ENCODE results near the gene CD59.
"Not testable (repeated sequence)": the region's sequence is repeated elsewhere in the genome, so short reads cannot be mapped to it uniquely, and the experiment has no call there.

CD59 gene

DNA sequence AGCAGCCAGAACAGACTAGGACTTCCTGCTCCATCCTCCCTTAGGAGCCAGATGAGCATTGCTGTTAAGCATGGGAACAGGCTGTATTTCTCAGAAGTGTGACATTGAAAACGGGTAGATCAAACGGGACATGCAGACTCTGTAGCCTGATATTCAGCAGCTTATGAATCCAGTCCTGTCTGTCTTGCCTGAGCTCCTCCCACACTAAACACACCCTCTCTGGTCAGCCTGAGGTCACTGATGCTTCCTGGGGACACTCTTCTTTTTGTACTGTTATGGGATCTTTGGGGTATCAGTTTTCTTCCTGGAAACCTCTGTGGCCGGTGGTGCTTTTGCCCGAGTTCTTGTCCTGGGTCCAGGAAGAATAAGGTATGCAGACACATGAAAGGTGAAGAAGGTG, 71.4 kb downstream of the CD59 start:
- DNase-seq: no peak

DNA sequence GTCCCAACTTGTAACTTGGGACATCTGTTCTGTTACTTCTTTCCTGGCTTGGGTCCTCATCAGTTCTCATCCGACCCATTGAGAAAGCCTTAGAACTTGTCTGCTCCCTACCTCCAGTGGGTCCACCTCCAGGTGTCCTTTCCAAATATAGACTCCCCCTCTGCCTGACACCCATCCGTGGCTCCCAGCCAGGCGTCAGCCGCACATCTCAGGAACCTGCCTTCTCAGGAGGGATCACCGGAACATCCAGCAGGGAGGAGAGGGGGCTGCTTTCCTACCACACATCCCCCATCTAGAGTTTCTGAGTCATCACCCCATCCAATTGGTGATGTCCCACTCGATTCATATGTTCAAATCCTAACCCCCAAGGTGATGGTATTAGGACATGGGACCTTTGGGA, 72.1 kb downstream of the CD59 start:
- DNase-seq: no peak

DNA sequence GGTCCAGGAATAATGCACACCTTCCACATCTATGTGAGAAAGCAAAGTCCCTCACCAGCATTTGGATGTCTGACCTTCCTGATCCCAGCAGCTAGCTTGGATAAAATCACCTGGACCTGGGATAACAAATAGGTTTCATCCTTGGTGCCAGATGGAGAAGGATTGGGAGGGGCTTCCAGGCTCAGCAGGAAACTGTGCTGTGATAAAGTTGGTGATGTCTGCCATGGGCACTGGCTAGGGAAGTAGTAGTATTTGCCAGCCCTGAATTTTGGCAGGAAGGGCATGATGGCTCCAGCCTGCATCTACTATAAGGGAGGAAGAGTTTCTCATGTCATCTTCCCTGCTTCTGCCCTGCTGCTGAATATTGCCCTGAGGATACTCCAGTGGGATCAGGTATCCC, 73.1 kb downstream of the CD59 start:
- no peak for DNase-seq

DNA sequence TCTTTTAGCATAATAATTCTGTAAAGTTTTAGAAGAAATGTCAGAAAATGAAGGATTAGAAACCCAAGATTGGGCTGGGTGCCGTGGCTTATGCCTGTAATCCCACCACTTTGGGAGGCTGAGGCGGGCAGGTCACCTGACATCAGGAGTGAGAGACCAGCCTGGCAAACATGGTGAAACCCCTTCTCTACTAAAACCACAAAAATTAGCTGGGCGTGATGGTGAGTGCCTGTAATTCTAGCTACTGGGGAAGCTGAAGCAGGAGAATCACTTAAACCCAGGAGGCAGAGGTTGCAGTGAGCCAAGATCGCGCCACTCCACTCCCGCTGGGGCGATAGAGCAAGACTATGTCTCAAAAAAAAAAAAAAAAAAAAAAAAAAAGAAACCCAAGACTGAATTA, 74.7 kb downstream of the CD59 start:
- not testable (repeated sequence) for DNase-seq

DNA sequence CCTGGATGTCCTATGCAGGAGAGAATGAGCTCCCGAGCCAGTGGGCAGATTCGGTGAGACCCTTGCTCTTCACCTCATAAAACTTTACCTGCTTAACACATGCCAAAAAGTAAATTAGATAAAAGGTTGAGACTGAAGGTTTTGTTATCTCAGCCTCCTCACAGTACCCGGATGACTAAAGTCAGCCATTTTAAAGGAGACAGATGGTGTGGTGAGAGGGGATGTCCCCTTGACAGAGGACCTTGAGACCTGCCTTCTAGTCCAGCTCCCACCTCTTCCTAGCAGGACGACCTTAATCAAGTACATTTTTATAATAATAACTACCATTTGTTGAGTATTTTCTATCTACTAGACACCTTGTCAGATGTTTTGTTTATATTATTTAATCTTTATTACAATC, 75.3 kb downstream of the CD59 start:
- no peak for DNase-seq

DNA sequence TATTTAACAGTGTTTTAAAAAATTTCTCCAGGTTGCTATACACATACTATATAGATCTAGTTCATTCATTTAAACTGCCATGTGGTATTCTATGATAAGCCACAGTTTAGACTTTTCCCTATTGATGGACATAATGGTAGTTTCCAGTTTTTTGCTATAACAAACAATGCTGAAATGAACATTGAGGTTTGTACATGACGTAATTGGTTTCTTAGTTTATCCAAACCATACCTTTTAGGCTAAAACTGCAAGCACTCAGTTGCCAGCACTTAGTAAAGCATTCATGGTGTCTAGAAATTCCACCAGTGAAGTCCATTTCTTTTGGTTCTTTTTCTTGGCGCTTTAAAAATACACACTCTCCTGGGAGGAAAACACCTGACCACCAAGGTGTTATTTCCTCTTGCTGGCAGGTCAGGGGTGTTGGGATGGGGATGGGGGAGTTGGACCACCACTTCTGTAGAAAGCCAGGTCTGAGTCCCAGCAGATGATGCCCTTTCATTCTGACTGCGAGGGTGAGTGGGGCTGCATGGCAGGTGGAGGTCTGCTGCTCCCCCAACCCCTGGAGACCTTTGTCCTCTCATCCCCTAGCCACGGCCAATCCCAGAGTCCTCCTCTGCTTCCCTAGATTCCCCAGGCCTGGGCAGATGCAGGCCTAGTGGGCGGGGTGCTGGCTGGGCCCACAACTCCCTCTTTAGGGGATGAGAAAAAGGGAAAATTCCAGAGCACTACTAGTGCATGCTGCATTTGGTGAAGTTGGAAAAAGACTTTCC, 76.7 kb downstream of the CD59 start:
- no peak for DNase-seq

DNA sequence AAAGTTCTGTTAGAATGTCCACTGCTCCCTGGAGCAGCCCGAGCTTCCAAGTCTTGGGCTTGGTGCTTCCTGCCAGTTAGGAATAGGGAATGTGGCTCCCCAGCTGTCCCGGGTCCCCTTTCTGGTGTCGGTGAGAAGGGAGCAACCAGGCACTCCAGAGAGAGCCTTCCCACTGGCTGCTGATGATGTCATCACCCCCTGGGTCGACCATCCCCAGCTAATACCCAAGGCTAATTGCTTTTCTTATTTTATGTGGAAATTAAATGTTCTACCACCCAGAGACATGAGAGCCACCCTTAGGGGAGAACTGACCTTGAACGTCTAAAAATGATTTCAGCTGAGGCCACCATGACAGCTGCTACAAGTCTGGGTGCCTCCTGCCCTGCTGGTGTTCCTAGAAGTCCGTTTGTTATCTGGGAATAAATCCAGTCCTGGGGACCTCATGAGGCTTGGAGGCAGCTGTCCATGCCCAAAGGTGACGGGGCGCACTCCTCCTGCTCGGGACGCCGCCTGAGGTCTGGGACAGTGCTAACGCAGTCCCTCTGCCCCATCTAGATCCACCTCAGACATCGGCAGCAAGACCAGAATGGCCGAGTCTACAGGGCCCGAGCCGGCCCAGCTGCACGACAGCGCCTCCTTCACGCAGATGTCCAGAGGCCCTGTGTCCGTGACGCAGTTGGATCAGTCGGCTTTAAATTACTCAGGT, 77.9 kb downstream of the CD59 start:
- no peak for DNase-seq

DNA sequence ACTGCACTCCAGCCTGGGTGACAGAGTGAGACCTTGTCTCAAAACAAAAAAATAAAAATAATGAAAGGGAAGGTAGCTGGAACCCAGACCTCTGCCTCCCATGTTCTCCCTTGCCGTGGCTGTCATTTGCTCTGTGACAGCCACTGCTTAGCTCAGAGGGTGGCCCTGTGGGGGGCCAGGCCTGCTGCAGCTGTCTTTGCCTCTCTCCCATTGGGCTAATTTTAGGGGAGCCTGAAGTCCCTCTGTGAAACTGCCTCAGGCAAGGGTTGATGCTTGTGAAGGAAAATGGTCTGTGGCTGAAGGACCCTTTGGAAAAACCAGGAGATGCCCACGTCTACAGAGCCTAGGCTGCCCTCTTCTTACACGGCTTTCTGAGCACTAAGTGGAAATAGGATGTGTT, 78.5 kb downstream of the CD59 start:
- no peak for DNase-seq

DNA sequence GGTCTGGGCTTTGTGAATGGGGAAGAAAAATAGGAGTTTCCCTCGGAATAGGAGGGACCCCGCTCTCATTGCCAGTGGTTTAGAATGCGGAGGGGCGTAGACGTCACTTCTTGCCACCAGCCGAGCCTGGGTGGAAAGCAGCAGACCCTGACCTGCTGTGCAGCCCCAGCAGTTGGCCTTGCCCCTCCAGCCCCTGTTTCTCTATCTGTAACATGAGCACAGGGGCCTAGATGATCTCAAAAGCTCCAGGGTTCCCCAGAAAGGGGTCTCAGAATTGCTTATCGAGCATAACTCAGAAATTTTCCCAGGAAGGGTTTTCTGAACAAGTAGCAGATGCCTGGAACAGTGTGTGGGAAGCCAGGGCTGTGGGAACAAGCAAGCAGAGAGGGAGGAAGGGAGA, 79.5 kb downstream of the CD59 start:
- no peak for DNase-seq

DNA sequence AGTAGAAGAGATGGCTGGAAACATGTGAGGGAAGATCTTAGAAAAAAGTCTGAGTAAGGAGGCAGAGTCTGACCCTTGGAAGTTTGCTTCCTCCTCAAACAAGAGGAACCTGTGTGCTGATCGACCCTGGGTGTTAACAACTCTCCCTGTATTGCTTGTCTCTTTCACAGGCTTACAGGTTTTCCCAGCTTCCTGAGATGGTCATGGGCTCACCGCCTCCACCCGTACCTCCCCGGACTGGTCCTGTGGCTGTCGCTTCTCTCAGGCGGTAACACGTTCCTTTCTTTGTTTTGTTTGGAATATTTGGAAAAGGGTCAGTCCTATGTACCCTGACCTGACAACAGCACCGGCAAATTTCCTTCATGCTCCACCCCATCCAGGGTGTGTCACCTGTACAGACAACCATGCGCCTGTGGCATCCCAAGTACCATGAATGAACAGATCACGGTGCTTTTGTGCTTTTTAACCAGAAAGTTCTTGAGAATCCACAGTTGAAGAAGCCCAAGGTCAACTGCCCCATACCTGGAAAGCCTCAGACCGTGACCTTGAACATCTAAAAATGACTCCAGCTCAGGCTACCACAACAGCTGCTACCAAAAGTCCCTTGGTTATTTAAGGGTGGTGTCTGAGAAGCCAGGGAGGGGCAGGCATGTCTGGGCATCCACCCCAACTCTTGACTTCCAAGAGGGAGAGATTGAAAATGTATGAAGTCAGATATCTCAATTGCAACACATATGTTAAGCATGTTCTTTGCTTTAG, 80.2 kb downstream of the CD59 start:
- no peak for DNase-seq

DNA sequence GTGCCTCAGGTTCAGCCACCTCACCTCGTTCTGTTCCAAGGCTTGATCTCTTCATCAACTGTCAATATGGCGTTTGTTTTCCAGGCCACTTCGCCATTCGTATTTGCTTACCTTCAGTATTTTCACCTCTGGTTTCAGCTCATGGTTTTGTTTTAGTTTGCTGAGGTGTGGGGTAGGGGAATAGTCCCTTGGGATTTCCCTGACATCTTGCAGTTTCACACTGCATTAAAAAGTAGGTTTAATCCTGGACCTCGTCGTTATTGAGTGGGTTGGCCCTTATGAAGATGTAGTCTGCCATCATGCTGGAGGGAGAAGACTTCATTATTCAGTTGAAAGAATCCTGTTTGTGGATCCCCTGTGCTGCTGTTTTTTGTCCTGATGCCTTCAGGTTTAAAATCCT, 81.6 kb downstream of the CD59 start:
- DNase-seq: no peak

Measured in NCI-H187 treated with DMSO at 0.1 percent for 48 hours (cell line).